H1 (cell line): ENCODE data around the gene EYA2.

Experiments
- ATF3 ChIP-seq: IDR thresholded peaks from 2 replicates; pipeline ENCODE4 v1.6.1; 2011; ENCODE audit warnings: low read depth, mild to moderate bottlenecking, low read length; ENCODE audit not compliant: insufficient read depth
- CHD2 ChIP-seq: IDR thresholded peaks from 2 replicates; pipeline ENCODE4 v1.6.1; 2012; ENCODE audit warnings: low read length, improper control_type of control experiment
- EP300 ChIP-seq, 2 experiments: IDR thresholded peaks; 1 replicate in 1 of 2; 2 replicates in 1 of 2; pipeline ENCODE4 v1.6.1; 2011 to 2012; ENCODE audit warnings: low read depth in 2 of 2, low read length in 2 of 2, mild to moderate bottlenecking in 2 of 2, borderline replicate concordance in 1 of 2, inconsistent platforms in 1 of 2, moderate library complexity in 1 of 2
- EZH2 ChIP-seq: fragments of 200-600 bp; sonication (generic); IDR thresholded peaks from 2 replicates; pipeline ENCODE4 v1.7.1; 2012; ENCODE audit warnings: low read depth, mild to moderate bottlenecking, moderate library complexity, low read length, inconsistent platforms; ENCODE audit not compliant: severe bottlenecking
- KDM1A ChIP-seq: fragments of 200-600, 300-600 bp; sonication (generic); IDR thresholded peaks from 2 replicates; pipeline ENCODE4 v1.7.1; 2016; ENCODE audit warnings: mild to moderate bottlenecking, low read length, borderline replicate concordance
- NRF1 ChIP-seq: IDR thresholded peaks from 2 replicates; pipeline ENCODE4 v1.6.1; 2011; ENCODE audit warnings: mild to moderate bottlenecking, low read depth, low read length, improper control_type of control experiment
- POLR2A ChIP-seq, 2 experiments: IDR thresholded peaks; 1 replicate in 1 of 2; 2 replicates in 1 of 2; pipeline ENCODE4 v1.6.1; 2011; ENCODE audit warnings: low read depth in 2 of 2, low read length in 2 of 2, mild to moderate bottlenecking in 2 of 2; ENCODE audit errors: control extremely low read depth in 1 of 2
- POLR2AphosphoS5 ChIP-seq: IDR thresholded peaks from 2 replicates; pipeline ENCODE4 v1.6.1; 2011; ENCODE audit warnings: low read depth, low read length
- RFX5 ChIP-seq: IDR thresholded peaks from 2 replicates; pipeline ENCODE4 v1.6.1; 2011; ENCODE audit warnings: low read depth, low read length, improper control_type of control experiment, borderline replicate concordance
- SIX5 ChIP-seq: IDR thresholded peaks from 2 replicates; pipeline ENCODE4 v1.6.1; 2011; ENCODE audit warnings: mild to moderate bottlenecking, low read depth, low read length
- SP4 ChIP-seq: IDR thresholded peaks from 2 replicates; pipeline ENCODE4 v1.6.1; 2012; ENCODE audit warnings: low read length, inconsistent platforms
- TF ChIP-seq, protein P1 (sequence below), 3 experiments: IDR thresholded peaks; 1 replicate in 2 of 3; 2 replicates in 1 of 3; pipeline versions ENCODE4 v1.5.1 to v1.6.1; 2011; ENCODE audit warnings: low read length in 3 of 3, mild to moderate bottlenecking in 3 of 3, inconsistent platforms in 2 of 3, low read depth in 1 of 3, moderate library complexity in 1 of 3; ENCODE audit not compliant: insufficient read depth in 1 of 3; ENCODE audit errors: control extremely low read depth in 1 of 3
- TF ChIP-seq, protein P2 (sequence below): fragments of 300-600 bp; sonication (generic); IDR thresholded peaks from 2 replicates; pipeline ENCODE4 v1.7.1; 2012; ENCODE audit warnings: low read length, moderate library complexity, mild to moderate bottlenecking, inconsistent platforms; ENCODE audit not compliant: insufficient replicate concordance

- no peak for TF ChIP-seq KDM1A
- TF ChIP-seq, protein P1, sequence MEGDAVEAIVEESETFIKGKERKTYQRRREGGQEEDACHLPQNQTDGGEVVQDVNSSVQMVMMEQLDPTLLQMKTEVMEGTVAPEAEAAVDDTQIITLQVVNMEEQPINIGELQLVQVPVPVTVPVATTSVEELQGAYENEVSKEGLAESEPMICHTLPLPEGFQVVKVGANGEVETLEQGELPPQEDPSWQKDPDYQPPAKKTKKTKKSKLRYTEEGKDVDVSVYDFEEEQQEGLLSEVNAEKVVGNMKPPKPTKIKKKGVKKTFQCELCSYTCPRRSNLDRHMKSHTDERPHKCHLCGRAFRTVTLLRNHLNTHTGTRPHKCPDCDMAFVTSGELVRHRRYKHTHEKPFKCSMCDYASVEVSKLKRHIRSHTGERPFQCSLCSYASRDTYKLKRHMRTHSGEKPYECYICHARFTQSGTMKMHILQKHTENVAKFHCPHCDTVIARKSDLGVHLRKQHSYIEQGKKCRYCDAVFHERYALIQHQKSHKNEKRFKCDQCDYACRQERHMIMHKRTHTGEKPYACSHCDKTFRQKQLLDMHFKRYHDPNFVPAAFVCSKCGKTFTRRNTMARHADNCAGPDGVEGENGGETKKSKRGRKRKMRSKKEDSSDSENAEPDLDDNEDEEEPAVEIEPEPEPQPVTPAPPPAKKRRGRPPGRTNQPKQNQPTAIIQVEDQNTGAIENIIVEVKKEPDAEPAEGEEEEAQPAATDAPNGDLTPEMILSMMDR (IDR thresholded peaks at IDR 0.05; ENCODE audit: control extremely low read depth in 1 of 3, insufficient read depth in 1 of 3, low read depth in 1 of 3, low read length in 3 of 3): no peak
- TF ChIP-seq POLR2AphosphoS5: no peak
- TF ChIP-seq CHD2: no peak
- TF ChIP-seq POLR2A (IDR thresholded peaks at IDR 0.05; ENCODE audit: control extremely low read depth in 1 of 2, low read depth in 2 of 2, low read length in 2 of 2): no peak
- no peak for TF ChIP-seq EZH2
- TF ChIP-seq RFX5: no peak
- no peak for TF ChIP-seq EP300 (IDR thresholded peaks at IDR 0.05; ENCODE audit: borderline replicate concordance in 1 of 2, low read depth in 2 of 2, low read length in 2 of 2)
- no peak for TF ChIP-seq ATF3
- TF ChIP-seq, protein P2, sequence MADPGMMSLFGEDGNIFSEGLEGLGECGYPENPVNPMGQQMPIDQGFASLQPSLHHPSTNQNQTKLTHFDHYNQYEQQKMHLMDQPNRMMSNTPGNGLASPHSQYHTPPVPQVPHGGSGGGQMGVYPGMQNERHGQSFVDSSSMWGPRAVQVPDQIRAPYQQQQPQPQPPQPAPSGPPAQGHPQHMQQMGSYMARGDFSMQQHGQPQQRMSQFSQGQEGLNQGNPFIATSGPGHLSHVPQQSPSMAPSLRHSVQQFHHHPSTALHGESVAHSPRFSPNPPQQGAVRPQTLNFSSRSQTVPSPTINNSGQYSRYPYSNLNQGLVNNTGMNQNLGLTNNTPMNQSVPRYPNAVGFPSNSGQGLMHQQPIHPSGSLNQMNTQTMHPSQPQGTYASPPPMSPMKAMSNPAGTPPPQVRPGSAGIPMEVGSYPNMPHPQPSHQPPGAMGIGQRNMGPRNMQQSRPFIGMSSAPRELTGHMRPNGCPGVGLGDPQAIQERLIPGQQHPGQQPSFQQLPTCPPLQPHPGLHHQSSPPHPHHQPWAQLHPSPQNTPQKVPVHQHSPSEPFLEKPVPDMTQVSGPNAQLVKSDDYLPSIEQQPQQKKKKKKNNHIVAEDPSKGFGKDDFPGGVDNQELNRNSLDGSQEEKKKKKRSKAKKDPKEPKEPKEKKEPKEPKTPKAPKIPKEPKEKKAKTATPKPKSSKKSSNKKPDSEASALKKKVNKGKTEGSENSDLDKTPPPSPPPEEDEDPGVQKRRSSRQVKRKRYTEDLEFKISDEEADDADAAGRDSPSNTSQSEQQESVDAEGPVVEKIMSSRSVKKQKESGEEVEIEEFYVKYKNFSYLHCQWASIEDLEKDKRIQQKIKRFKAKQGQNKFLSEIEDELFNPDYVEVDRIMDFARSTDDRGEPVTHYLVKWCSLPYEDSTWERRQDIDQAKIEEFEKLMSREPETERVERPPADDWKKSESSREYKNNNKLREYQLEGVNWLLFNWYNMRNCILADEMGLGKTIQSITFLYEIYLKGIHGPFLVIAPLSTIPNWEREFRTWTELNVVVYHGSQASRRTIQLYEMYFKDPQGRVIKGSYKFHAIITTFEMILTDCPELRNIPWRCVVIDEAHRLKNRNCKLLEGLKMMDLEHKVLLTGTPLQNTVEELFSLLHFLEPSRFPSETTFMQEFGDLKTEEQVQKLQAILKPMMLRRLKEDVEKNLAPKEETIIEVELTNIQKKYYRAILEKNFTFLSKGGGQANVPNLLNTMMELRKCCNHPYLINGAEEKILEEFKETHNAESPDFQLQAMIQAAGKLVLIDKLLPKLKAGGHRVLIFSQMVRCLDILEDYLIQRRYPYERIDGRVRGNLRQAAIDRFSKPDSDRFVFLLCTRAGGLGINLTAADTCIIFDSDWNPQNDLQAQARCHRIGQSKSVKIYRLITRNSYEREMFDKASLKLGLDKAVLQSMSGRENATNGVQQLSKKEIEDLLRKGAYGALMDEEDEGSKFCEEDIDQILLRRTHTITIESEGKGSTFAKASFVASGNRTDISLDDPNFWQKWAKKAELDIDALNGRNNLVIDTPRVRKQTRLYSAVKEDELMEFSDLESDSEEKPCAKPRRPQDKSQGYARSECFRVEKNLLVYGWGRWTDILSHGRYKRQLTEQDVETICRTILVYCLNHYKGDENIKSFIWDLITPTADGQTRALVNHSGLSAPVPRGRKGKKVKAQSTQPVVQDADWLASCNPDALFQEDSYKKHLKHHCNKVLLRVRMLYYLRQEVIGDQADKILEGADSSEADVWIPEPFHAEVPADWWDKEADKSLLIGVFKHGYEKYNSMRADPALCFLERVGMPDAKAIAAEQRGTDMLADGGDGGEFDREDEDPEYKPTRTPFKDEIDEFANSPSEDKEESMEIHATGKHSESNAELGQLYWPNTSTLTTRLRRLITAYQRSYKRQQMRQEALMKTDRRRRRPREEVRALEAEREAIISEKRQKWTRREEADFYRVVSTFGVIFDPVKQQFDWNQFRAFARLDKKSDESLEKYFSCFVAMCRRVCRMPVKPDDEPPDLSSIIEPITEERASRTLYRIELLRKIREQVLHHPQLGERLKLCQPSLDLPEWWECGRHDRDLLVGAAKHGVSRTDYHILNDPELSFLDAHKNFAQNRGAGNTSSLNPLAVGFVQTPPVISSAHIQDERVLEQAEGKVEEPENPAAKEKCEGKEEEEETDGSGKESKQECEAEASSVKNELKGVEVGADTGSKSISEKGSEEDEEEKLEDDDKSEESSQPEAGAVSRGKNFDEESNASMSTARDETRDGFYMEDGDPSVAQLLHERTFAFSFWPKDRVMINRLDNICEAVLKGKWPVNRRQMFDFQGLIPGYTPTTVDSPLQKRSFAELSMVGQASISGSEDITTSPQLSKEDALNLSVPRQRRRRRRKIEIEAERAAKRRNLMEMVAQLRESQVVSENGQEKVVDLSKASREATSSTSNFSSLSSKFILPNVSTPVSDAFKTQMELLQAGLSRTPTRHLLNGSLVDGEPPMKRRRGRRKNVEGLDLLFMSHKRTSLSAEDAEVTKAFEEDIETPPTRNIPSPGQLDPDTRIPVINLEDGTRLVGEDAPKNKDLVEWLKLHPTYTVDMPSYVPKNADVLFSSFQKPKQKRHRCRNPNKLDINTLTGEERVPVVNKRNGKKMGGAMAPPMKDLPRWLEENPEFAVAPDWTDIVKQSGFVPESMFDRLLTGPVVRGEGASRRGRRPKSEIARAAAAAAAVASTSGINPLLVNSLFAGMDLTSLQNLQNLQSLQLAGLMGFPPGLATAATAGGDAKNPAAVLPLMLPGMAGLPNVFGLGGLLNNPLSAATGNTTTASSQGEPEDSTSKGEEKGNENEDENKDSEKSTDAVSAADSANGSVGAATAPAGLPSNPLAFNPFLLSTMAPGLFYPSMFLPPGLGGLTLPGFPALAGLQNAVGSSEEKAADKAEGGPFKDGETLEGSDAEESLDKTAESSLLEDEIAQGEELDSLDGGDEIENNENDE: no peak
- no peak for TF ChIP-seq SP4
- TF ChIP-seq NRF1: no peak
- TF ChIP-seq SIX5: no peak
Measured at GRCh38 chr20:47075263-47075662, 180.6 kb downstream of the EYA2 start.
